IPS-18a (cell line): Measurements from ENCODE around the gene ITSN1.

Experiments used
- H3K27ac ChIP-seq: one replicate; pipeline ENCODE4 v1.5.1; 2013; ENCODE audit warnings: low read length
- H3K27me3 ChIP-seq: one replicate; pipeline ENCODE4 v1.6.1; 2013; ENCODE audit warnings: mild to moderate bottlenecking, low read length; ENCODE audit not compliant: control insufficient read depth, insufficient read depth
- H3K36me3 ChIP-seq: one replicate; pipeline ENCODE4 v1.6.1; 2013; ENCODE audit warnings: low read depth, low read length; ENCODE audit not compliant: control insufficient read depth
- H3K4me1 ChIP-seq: one replicate; pipeline ENCODE4 v1.6.1; 2013; ENCODE audit warnings: low read depth, low read length; ENCODE audit not compliant: control insufficient read depth
- H3K4me3 ChIP-seq: one replicate; pipeline ENCODE4 v1.5.1; 2013; ENCODE audit warnings: low read length
- H3K9ac ChIP-seq: one replicate; pipeline ENCODE4 v1.6.1; 2013; ENCODE audit warnings: mild to moderate bottlenecking, low read length, moderate library complexity
- H3K9me3 ChIP-seq: one replicate; pipeline ENCODE4 v1.6.1; 2013; ENCODE audit warnings: low read depth, low read length; ENCODE audit not compliant: control insufficient read depth

The ITSN1 gene

DNA sequence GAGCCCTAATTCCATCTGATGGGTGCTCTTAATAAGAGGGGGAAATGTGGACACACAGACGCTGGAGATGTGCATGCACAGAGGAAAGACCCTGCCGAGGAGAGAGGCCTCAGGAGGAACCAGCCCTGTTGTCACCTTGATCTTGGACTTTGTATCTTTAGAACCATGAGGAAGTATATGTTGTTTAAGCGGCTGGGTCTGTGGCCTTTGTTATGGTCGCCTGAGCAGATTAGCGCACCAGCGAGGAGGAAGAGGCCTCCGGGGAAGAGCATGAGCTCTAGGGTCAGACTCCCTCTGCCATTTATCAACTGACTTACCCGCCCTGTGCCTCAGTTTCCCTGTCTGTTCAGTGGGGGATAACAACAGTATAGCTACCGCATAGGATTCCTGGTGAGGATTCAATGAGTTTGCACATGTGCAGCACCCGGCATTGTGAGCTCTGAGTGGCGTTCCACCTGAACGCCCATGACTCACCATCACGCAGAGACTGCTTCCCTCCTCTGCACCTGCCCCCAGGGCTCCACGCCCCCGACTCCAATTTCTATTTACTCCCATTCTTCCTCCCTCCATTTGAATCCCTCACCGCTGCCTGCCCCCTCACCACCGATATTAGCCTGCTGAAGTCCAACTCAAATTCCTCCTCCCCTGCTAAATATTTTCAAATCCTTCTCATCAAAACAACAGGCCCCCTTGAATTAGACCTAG lies 206.1 kb downstream of the ITSN1 start:
- H3K36me3 ChIP-seq = no peaks in the 10 kb centered on the region
- H3K9ac ChIP-seq = no peak overlapping the region
- H3K4me3 ChIP-seq = no peak overlapping the region
- no peaks in the 10 kb centered on the region for H3K4me1 ChIP-seq
- no peaks in the 10 kb centered on the region for H3K27me3 ChIP-seq
- H3K9me3 ChIP-seq = no peaks in the 10 kb centered on the region
- H3K27ac ChIP-seq = no peak overlapping the region

- no peak overlapping the region for H3K27ac ChIP-seq
- no peak overlapping the region for H3K4me3 ChIP-seq
- H3K9ac ChIP-seq = no peak overlapping the region
- no peaks in the 10 kb centered on the region for H3K36me3 ChIP-seq
- H3K4me1 ChIP-seq = no peaks in the 10 kb centered on the region
- H3K27me3 ChIP-seq = no peaks in the 10 kb centered on the region
- no peaks in the 10 kb centered on the region for H3K9me3 ChIP-seq
Observed at GRCh38 chr21:33849834-33850233, 207.5 kb downstream of the ITSN1 start.

DNA sequence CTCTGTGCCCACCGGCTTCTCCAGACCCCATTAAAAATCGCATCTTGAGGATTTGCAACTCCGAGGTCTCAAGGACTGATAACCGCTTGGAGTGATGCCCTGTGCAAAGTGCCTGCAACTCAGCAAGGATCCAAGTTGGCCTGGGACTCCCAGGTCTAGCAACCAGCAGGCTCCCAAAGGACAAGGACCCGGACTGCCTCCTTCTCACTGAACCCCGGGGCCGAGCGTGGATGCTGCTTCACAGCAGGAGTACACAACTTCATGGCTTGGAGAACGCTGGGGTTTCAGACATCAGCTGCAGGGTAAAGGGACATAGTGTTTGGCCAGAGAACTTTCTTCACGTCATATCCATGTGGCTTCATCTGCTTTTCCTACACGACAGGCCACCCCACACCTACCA lies 208.1 kb downstream of the ITSN1 start:
- Histone ChIP-seq H3K4me3 (no peak overlapping the region), H3K9me3 (no peaks in the 10 kb centered on the region), H3K27ac (no peak overlapping the region), H3K36me3 (no peaks in the 10 kb centered on the region), H3K9ac (no peak overlapping the region), H3K27me3 (no peaks in the 10 kb centered on the region), H3K4me1 (no peaks in the 10 kb centered on the region)

GRCh38 chr21:33850985-33851384 lies 208.7 kb downstream of the ITSN1 start:
- Histone ChIP-seq H3K36me3 (no peaks in the 10 kb centered on the region), H3K27ac (no peak overlapping the region), H3K9me3 (no peaks in the 10 kb centered on the region), H3K9ac (no peak overlapping the region), H3K4me1 (no peaks in the 10 kb centered on the region), H3K27me3 (no peaks in the 10 kb centered on the region), H3K4me3 (no peak overlapping the region)

DNA sequence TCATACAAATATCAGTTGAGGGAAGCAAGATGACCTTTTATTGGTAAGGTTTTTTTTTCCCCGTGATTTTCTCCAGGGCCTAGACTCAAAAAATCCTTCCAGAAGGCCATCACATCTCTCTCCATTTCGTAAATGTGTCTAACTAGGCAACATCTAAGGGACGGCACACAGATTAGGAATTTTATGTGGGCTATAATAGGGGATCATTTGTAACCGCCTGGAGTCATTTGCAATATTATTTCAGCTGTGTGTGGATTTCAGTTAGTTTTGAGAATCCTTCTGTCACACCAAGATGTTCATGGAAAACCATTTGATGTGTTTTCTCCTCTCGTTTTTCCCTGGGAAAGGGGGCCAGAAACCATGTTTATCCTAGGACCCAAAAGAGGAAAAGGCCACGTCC lies 210.2 kb downstream of the ITSN1 start:
- Histone ChIP-seq H3K27me3 (no peaks in the 10 kb centered on the region), H3K4me1 (no peaks in the 10 kb centered on the region), H3K27ac (no peak overlapping the region), H3K36me3 (no peaks in the 10 kb centered on the region), H3K4me3 (no peak overlapping the region), H3K9ac (no peak overlapping the region), H3K9me3 (no peaks in the 10 kb centered on the region)

- Histone ChIP-seq H3K4me1 (peaks cover 16% of the 10 kb centered on the region), H3K36me3 (no peaks in the 10 kb centered on the region), H3K4me3 (no peak overlapping the region), H3K9ac (no peak overlapping the region), H3K27ac (no peak overlapping the region), H3K27me3 (no peaks in the 10 kb centered on the region), H3K9me3 (no peaks in the 10 kb centered on the region)
Observed at GRCh38 chr21:33854604-33855003, 212.3 kb downstream of the ITSN1 start.

GRCh38 chr21:33855190-33855589 lies 212.9 kb downstream of the ITSN1 start:
- Histone ChIP-seq H3K4me3 (no peak overlapping the region), H3K4me1 (peaks cover 16% of the 10 kb centered on the region), H3K27ac (no peak overlapping the region), H3K9me3 (no peaks in the 10 kb centered on the region), H3K9ac (no peak overlapping the region), H3K27me3 (no peaks in the 10 kb centered on the region), H3K36me3 (no peaks in the 10 kb centered on the region)

DNA sequence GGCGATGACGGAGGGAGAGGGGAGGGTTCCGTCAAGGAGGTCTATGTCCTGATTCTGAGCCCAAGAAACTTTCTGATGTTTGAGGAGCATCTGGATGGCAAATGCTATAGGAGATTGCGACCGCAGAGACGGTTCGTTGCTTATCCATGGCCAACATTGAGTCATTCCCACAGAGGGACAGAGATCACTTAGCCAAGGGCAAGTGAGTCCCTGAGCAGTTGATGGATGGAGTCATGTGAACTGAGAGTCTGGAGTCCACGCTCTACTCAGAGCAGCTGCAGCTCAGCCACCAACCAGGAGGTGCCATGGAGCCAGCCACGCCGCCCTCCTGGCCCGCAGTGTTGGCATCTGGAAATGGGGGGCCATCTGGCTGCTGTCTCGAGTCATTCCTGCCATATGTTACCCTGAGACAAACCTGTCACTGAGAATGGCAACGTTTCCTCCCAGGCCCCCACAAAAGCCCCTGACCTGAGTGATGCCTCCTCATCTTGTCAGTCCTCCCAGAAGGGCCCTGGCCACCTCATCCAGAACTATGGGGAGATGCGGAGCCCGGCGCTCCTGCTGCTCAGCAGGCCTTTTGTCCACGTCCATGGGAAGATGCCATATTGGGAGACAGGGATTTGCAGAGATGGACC lies 214.7 kb downstream of the ITSN1 start:
- no peaks in the 10 kb centered on the region for H3K27me3 ChIP-seq

DNA sequence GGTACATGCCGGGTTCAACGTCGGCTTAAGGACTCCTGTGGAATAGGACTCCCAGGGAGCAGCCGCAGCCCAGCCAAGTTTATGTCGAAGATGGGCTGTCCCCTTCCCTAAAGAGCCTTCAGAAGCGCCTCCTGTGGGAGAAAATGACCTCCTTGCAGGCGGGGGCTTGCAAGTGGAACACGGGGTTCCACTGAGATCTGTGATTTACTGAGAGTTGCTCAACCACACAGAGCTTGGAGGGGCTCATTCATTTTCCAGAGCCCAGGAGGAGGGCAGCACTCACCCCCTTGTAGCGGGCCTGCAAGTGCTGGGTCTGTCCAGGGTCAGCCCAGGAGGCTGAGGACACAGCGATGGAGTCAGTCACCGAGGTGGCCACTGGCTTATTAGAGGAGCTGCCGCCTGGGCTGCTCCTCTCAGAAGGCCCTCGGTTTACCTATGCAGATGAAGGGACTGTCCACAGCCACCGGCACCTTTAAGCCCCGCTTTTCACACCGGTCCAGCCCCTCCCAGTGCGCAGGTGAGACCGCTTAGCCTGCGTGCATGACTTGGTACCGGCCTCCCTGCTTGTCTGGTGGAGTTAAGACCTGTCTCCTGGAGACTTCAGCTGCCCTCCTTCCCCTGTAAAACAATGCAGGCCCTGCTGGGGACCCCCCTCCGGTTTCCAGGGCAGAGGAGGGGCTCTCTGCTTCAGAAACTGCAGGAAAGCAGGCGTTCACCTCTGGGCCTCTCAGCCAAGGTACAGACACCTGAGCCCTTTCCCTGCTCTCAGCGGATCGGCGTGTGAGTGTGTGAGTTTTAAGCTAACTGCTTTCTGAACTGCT lies 215.8 kb downstream of the ITSN1 start:
- no peaks in the 10 kb centered on the region for H3K36me3 ChIP-seq
- peaks cover 16% of the 10 kb centered on the region for H3K4me1 ChIP-seq
- no peak overlapping the region for H3K27ac ChIP-seq
- no peaks in the 10 kb centered on the region for H3K27me3 ChIP-seq
- H3K9me3 ChIP-seq = no peaks in the 10 kb centered on the region
- no peak overlapping the region for H3K9ac ChIP-seq
- no peak overlapping the region for H3K4me3 ChIP-seq

More for the DNA sequence above, 214.7 kb downstream of the ITSN1 start:
- Histone ChIP-seq H3K9ac (no peak overlapping the region), H3K36me3 (no peaks in the 10 kb centered on the region), H3K4me3 (no peak overlapping the region), H3K27ac (no peak overlapping the region), H3K4me1 (peaks cover 16% of the 10 kb centered on the region), H3K9me3 (no peaks in the 10 kb centered on the region)

DNA sequence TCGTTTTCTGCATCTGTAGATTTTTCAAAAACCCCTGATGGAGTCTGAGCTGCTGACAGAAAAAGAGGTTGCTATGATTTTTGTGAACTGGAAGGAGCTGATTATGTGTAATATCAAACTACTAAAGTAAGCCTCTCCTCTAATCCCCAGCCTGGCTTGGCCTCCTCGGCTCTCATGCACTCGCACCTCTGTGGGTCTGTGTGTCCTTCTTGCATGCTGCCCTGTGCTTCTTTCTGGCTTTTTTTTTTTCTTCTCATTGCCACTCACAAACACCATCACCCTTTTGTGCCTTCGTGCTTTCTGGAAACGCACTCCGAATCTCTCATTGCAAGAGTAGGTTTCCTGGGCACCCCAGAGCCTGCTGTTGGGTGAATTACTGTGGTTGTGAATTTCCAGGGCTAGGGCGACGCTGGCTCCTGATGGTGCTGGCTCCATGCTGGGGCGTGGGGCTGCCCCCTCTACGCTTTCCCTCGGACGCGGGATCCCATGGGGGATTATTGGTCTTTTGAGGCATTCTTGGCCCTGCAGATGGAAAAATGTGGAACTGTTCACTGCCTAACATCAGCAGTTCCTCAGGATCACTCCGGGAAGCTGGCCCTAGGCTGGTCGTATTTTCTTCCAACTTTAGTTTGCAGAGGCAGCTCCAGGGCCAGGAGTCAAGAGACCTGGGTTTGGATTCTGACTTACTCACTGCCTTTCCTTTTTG lies 216.5 kb downstream of the ITSN1 start:
- Histone ChIP-seq H3K9ac (no peak overlapping the region), H3K36me3 (no peaks in the 10 kb centered on the region)

GRCh38 chr21:33859373-33860102 lies 217.2 kb downstream of the ITSN1 start:
- Histone ChIP-seq H3K27me3 (no peaks in the 10 kb centered on the region), H3K9me3 (no peaks in the 10 kb centered on the region), H3K9ac (no peak overlapping the region), H3K27ac (no peak overlapping the region), H3K4me3 (no peak overlapping the region), H3K4me1 (peaks cover 16% of the 10 kb centered on the region), H3K36me3 (no peaks in the 10 kb centered on the region)

More for the DNA sequence above, 216.5 kb downstream of the ITSN1 start:
- no peaks in the 10 kb centered on the region for H3K27me3 ChIP-seq
- no peak overlapping the region for H3K27ac ChIP-seq
- no peak overlapping the region for H3K4me3 ChIP-seq
- H3K4me1 ChIP-seq = peaks cover 16% of the 10 kb centered on the region
- H3K9me3 ChIP-seq = no peaks in the 10 kb centered on the region
